Karpas-422 (cell line): Measurements from ENCODE around the gene MDH1B. TPM values are rescaled to one million over a fixed set of nuclear protein-coding genes. Genes with fewer than 3 reads are reported as not detected.

ENCODE experiments used
- DNase-seq: peaks from one replicate; pipeline ENCODE4 v3.0.0-alpha.2; 2015
- H2AFZ ChIP-seq: fragments of 200-600 bp; sonication (generic); 2 replicates; pipeline ENCODE4 v1.6.1; 2014; ENCODE audit warnings: antibody characterized with exemption, low read length, mixed read lengths
- H3K27ac ChIP-seq: fragments of 200-600 bp; sonication (generic); 2 replicates; pipeline ENCODE4 v1.5.1; 2014; ENCODE audit warnings: mild to moderate bottlenecking, low read length, moderate library complexity
- H3K27me3 ChIP-seq: fragments of 200-600 bp; sonication (generic); 2 replicates; pipeline ENCODE4 v1.6.1; 2014; ENCODE audit warnings: low read length, mixed read lengths
- H3K36me3 ChIP-seq: fragments of 200-600 bp; sonication (generic); 2 replicates; pipeline ENCODE4 v1.6.1; 2014; ENCODE audit warnings: low read length, mixed read lengths; ENCODE audit not compliant: insufficient read depth
- H3K4me1 ChIP-seq: fragments of 200-600 bp; sonication (generic); 2 replicates; pipeline ENCODE4 v1.6.1; 2014; ENCODE audit warnings: mild to moderate bottlenecking, low read length, mixed read lengths
- H3K4me2 ChIP-seq: fragments of 200-600 bp; sonication (generic); 2 replicates; pipeline ENCODE4 v1.6.1; 2014; ENCODE audit warnings: low read length, low read depth, mild to moderate bottlenecking; ENCODE audit not compliant: poor library complexity, severe bottlenecking
- H3K4me3 ChIP-seq: fragments of 200-600 bp; sonication (generic); 2 replicates; pipeline ENCODE4 v1.5.1; 2014; ENCODE audit warnings: mild to moderate bottlenecking, antibody characterized with exemption, low read length, mixed read lengths
- H3K79me2 ChIP-seq: fragments of 200-600 bp; sonication (generic); 2 replicates; pipeline ENCODE4 v1.6.1; 2014; ENCODE audit warnings: mild to moderate bottlenecking, low read length, mixed read lengths
- H3K9ac ChIP-seq: fragments of 200-600 bp; sonication (generic); 2 replicates; pipeline ENCODE4 v1.6.0; 2014; ENCODE audit warnings: low read length
- H3K9me2 ChIP-seq: fragments of 200-600 bp; sonication (generic), shearing (Covaris generic); replicated peaks from 2 replicates; pipeline ENCODE4 v1.6.0; 2014; ENCODE audit warnings: mild to moderate bottlenecking, low read length, moderate library complexity; ENCODE audit not compliant: insufficient read depth
- H3K9me3 ChIP-seq: fragments of 300-700, 200-600 bp; sonication (generic); 2 replicates; pipeline ENCODE4 v1.6.1; 2014; ENCODE audit warnings: low read length, mixed read lengths
- H4K20me1 ChIP-seq: fragments of 200-600 bp; sonication (generic); 2 replicates; pipeline ENCODE4 v1.6.1; 2014; ENCODE audit warnings: mild to moderate bottlenecking, antibody characterized with exemption, low read length, low read depth; ENCODE audit not compliant: insufficient read depth
- total RNA-seq: library from RNA; depleted of rRNA; stranded (reverse); fragments of >200 nt; shearing (Covaris generic); gene quantifications from 2 replicates; pipeline ENCODE4 v1.2.3, GENCODE V29; 2014; ENCODE audit warnings: low replicate concordance

The MDH1B gene
- total RNA-seq, 1 experiment from 2014 or later = 2.8 TPM

DNA sequence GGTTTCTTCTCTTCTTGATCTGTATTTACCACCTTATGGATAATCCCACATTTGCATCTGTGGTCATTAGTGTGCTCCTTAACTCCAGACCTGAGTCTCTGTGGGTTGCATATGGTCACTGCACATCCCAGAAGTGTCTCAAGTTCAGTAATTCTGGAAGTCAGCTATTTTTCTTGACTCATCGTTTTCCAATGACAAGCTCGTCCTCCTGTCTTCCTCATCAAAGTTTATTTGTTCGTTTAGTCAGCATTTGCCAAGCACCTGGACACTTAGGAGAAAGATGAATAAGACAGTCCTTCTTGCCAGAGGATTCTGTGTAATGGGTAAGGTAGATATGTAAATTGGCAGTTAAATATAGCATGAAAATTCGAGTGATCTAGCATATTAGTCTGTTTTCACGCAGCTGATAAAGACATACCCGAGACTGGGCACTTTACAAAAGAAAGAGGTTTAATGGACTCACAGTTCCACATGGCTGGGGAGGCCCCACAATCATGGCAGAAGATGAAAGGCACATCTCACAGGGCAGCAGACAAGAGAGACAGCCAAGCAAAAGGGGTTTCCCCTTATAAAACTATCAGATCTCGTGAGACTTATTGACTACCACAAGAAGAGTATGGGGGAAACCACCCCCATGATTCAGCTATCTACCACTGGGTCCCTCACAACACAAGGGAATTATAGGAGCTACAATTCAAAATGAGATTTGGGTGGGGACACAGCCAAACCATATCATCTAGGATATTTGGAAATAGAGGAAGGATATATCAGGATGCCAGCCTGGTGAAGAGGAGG, 19.6 kb upstream of the MDH1B start:
- H3K4me3 ChIP-seq = no peak overlapping the region
- no peak overlapping the region for H3K9ac ChIP-seq
- no peaks in the 10 kb centered on the region for H3K27me3 ChIP-seq
- peaks cover 4% of the 10 kb centered on the region; the same call in 1 of the 2 replicates for H3K4me1 ChIP-seq
- peaks cover 12% of the 10 kb centered on the region for H3K9me3 ChIP-seq
- H3K79me2 ChIP-seq = peaks cover 41% of the 10 kb centered on the region
- DNase-seq = no peak
- H4K20me1 ChIP-seq = no peaks in the 10 kb centered on the region
- no peak overlapping the region for H3K4me2 ChIP-seq
- no peaks in the 10 kb centered on the region for H3K9me2 ChIP-seq
- H3K27ac ChIP-seq = no peak overlapping the region
- H3K36me3 ChIP-seq = peaks cover 78% of the 10 kb centered on the region
- H2AFZ ChIP-seq = no peak overlapping the region

DNA sequence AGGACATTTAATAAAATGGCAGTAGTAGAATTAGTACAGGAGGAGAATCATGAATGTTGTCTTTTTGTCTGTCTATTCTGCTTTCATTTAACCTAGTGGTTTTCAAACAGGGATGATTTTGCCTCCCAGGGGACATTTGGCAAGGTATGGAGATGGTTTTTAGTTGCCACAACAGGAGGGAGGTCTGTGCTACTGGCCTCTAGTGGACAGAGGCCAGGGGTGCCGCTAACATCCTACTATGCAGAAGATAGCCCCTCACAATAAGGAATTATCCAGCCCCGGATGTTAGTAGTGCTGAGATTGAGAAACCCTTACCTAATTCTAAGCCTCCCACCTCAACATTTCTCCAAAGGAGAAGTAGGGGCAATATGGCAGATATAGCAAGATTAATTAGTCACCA, 18.6 kb upstream of the MDH1B start:
- Histone ChIP-seq H3K4me2 (no peak overlapping the region), H3K9ac (no peak overlapping the region), H2AFZ (no peak overlapping the region), H3K79me2 (peaks cover 51% of the 10 kb centered on the region), H3K36me3 (peaks cover 79% of the 10 kb centered on the region), H3K4me1 (no peaks in the 10 kb centered on the region), H3K27me3 (no peaks in the 10 kb centered on the region), H4K20me1 (no peaks in the 10 kb centered on the region), H3K4me3 (no peak overlapping the region), H3K27ac (no peak overlapping the region), H3K9me2 (no peaks in the 10 kb centered on the region), H3K9me3 (peaks cover 20% of the 10 kb centered on the region)
- DNase-seq = no peak

DNA sequence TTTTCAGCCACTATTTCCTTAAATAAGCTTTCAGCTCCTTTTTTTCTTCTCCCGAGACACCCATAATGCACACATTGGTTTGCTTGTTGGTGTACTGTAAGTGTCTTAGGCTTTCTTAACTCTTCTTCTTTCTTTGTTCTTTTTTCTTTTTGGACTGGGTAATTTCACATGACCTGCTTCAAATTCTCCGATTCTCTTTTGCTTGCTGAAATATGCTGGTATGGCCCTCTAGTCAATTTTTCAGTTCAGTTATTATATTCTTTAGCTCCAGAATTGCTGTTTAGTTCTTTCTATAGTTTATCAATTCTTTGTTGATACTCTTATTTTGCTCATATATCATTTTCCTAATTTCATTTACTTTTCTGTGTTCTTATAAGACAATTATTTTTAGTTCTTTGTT, 15.5 kb upstream of the MDH1B start:
- H4K20me1 ChIP-seq = no peaks in the 10 kb centered on the region
- H3K9me2 ChIP-seq = no peaks in the 10 kb centered on the region
- no peak overlapping the region for H2AFZ ChIP-seq
- H3K27me3 ChIP-seq = no peaks in the 10 kb centered on the region
- no peaks in the 10 kb centered on the region for H3K4me1 ChIP-seq
- H3K36me3 ChIP-seq = peaks cover 89% of the 10 kb centered on the region
- DNase-seq = peak; percentile 49
- no peak overlapping the region for H3K4me3 ChIP-seq
- H3K79me2 ChIP-seq = peaks cover 81% of the 10 kb centered on the region
- no peak overlapping the region for H3K27ac ChIP-seq
- H3K9me3 ChIP-seq = peaks cover 37% of the 10 kb centered on the region
- H3K4me2 ChIP-seq = no peak overlapping the region
- H3K9ac ChIP-seq = no peak overlapping the region

DNA sequence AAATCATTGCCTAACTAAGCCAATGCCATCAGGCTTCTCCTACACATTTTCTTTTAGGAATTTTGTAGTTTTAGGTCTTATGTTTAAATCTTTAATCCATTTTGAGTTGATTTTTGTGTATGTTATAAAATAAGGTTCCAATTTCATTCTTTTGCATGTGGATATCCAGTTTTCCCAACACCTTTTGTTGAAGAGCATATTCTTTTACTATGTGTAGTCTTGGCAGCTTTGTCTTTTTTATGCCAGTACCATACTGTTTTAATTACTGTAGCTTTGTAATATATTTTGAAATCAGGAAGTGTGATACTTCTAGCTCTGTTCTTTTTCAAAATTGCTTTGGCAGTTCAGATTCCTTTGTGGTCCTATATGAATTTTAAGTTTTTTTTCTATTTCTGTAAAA, 11.3 kb upstream of the MDH1B start:
- H3K27ac ChIP-seq = no peak overlapping the region
- no peaks in the 10 kb centered on the region for H4K20me1 ChIP-seq
- H2AFZ ChIP-seq = no peak overlapping the region
- no peaks in the 10 kb centered on the region for H3K27me3 ChIP-seq
- no peaks in the 10 kb centered on the region for H3K4me1 ChIP-seq
- peaks cover 41% of the 10 kb centered on the region for H3K9me3 ChIP-seq
- H3K9me2 ChIP-seq = no peaks in the 10 kb centered on the region
- no peak overlapping the region for H3K4me2 ChIP-seq
- H3K79me2 ChIP-seq = peaks cover 83% of the 10 kb centered on the region
- no peak overlapping the region for H3K4me3 ChIP-seq
- no peak overlapping the region for H3K9ac ChIP-seq
- DNase-seq = no peak
- peaks cover 93% of the 10 kb centered on the region for H3K36me3 ChIP-seq

DNA sequence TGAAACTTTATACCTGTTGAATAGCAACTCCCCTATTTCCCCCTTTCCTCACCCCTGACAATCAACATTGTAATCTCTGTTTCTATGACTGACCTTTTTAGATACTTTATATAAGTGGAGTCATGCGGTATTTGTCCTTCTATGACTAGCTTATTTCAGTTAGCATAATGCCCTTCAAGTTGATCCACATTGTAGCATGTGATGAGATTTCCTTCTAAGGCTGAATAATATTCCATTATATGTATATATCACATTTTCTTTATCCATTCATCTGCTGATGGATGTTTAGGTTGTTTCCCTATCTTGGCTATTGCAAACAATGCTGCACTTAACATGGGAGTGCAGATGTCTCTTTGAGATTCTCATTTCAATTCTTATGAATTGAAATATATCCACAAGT, 9.7 kb upstream of the MDH1B start:
- H3K4me3 ChIP-seq = no peak overlapping the region
- H4K20me1 ChIP-seq = no peaks in the 10 kb centered on the region
- H3K9me2 ChIP-seq = no peaks in the 10 kb centered on the region
- no peak overlapping the region for H3K9ac ChIP-seq
- H3K9me3 ChIP-seq = peaks cover 30% of the 10 kb centered on the region
- no peak overlapping the region for H2AFZ ChIP-seq
- no peaks in the 10 kb centered on the region for H3K4me1 ChIP-seq
- H3K79me2 ChIP-seq = peaks cover 72% of the 10 kb centered on the region
- peaks cover 90% of the 10 kb centered on the region for H3K36me3 ChIP-seq
- no peak for DNase-seq
- H3K27me3 ChIP-seq = no peaks in the 10 kb centered on the region
- no peak overlapping the region for H3K27ac ChIP-seq
- no peak overlapping the region for H3K4me2 ChIP-seq

DNA sequence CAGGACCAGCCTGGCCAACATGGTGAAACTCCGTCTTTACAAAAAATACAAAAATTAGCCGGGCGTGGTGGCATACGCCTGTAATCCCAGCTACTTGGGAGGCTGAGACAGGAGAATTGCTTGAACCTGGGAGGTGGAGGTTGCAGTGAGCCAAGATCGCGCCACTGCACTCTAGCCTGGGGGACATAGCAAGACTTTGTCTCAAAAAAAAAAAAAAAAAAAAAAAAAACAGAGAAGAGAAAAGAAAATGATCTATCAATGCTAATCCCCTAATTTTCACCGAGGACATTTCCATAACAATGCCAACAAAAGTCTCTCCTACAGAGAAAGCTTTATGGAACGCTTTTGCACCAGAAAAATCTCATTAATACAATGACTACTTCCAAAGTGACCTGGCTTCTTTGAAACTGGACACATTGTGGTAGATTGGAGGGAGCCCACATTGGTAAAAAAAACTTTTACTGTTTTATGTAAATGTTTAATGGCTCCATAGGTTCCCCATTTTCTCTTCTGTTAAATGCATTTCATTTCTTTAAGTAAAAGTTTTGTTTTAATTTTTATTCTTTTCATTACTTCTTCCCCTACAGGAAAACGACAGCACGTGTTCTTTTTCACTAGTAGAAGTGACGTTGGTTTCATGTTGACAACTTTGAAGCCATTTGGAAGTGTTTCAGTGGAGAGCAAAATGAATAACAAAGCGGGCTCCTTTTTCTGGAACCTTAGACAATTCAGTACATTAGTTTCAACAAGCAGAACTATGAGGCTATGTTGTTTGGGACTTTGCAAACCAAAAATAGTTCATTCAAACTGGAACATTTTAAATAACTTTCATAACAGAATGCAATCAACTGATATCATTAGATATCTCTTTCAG, 1.2 kb upstream of the MDH1B start:
- Histone ChIP-seq H3K9me2 (0 out of 2 replicates have a peak, but pooled peaks cover 2% of the 10 kb centered on the region), H3K9me3 (no peaks in the 10 kb centered on the region), H3K4me1 (peaks cover 32% of the 10 kb centered on the region), H4K20me1 (no peaks in the 10 kb centered on the region), H2AFZ (no peak overlapping the region), H3K4me3 (peak overlapping the region; percentile 84), H3K79me2 (peaks cover 39% of the 10 kb centered on the region), H3K27me3 (no peaks in the 10 kb centered on the region), H3K36me3 (peaks cover 33% of the 10 kb centered on the region), H3K27ac (peak overlapping the region; percentile 39; the same call in 1 of the 2 replicates), H3K9ac (peak overlapping the region; percentile 78), H3K4me2 (peak overlapping the region; percentile 80)
- no peak for DNase-seq

DNA sequence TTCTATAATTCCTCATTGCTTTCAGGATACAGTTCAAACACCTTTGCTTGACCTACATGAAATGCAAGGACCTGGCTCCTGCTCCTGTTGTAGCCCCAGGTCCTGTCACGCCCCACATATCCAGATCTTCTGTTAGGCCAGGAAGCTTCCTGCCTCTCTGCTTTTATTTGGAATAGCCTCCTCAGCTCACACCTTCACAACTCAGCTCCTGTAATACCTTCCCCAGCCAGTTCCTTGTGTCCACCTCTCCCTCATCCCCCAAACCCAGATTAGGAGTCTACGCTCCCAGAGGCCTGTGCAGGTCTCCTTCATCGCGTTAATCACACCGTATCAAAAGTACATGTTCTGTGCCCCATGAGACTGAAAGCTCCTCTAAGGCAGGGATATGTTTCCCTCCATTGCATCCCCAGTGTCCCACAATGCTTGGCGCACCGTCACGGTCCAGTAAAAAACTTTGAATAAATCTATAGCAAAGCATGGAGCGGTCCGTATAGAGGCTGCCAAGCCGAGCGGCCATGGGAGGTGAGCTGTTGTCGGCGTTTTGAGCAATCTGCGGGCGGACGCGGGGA, 371 bp downstream of the MDH1B start:
- peak overlapping the region; percentile 84 for H3K4me3 ChIP-seq
- H3K27ac ChIP-seq = peak overlapping the region; percentile 39; the same call in 1 of the 2 replicates
- H3K79me2 ChIP-seq = peaks cover 39% of the 10 kb centered on the region
- peak overlapping the region; percentile 74 for H2AFZ ChIP-seq
- peak overlapping the region; percentile 80 for H3K4me2 ChIP-seq
- H3K4me1 ChIP-seq = peaks cover 32% of the 10 kb centered on the region
- DNase-seq = peak; percentile 89
- peaks cover 22% of the 10 kb centered on the region for H3K36me3 ChIP-seq
- peak overlapping the region; percentile 78 for H3K9ac ChIP-seq
- H3K9me3 ChIP-seq = no peaks in the 10 kb centered on the region
- no peaks in the 10 kb centered on the region for H3K27me3 ChIP-seq
- no peaks in the 10 kb centered on the region for H4K20me1 ChIP-seq
- 0 out of 2 replicates have a peak, but pooled peaks cover 2% of the 10 kb centered on the region for H3K9me2 ChIP-seq

DNA sequence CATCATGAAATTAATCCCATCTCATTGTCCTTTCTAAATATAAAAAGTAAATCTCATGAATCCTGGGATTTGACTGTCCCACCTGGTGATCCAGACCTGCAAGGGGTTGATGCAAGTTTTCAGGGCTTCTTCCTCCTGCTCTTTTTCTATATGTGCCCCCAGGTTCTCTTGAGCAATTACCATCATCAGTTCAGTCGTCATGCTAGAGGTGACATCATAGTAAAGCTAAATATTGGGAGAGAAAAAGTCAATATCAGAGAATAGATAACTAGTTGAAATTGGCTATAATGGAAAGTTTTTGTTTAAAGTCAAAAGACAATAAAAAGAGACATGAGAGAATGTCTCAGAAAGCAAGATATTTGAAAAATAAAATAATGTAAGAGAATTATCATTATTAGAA, 8.3 kb downstream of the MDH1B start:
- H3K27me3 ChIP-seq = no peaks in the 10 kb centered on the region

More for the DNA sequence above, 8.3 kb downstream of the MDH1B start:
- no peaks in the 10 kb centered on the region for H3K4me1 ChIP-seq
- H3K79me2 ChIP-seq = no peaks in the 10 kb centered on the region
- H3K9ac ChIP-seq = no peak overlapping the region
- no peaks in the 10 kb centered on the region for H3K9me3 ChIP-seq
- no peak for DNase-seq
- H3K4me2 ChIP-seq = no peak overlapping the region
- H3K27ac ChIP-seq = no peak overlapping the region
- no peak overlapping the region for H2AFZ ChIP-seq
- no peaks in the 10 kb centered on the region for H3K36me3 ChIP-seq
- no peak overlapping the region for H3K4me3 ChIP-seq
- H4K20me1 ChIP-seq = no peaks in the 10 kb centered on the region
- H3K9me2 ChIP-seq = no peaks in the 10 kb centered on the region
